Endothelial cell of umbilical vein (primary cell): ENCODE data around the gene ADAMTS6. TPM values are rescaled to one million over a fixed set of nuclear protein-coding genes. Genes with fewer than 3 reads are reported as not detected.

Experiments used
- BruUV-seq: library from RNA; stranded (reverse); fragments of 400-500 nt; replicated peaks from 2 replicates; lab custom pipeline; 2021; lab: Mats Ljungman, UMichigan
- CTCF ChIA-PET: fragments of 300-600, 350-600 bp; sonication (Branson Sonifier 250); formaldehyde crosslinking; loops from one replicate; lab custom pipeline; 2021; ENCODE audit warnings: antibody characterized with exemption, inconsistent platforms; lab: Charles Lee
- POLR2A ChIA-PET: fragments of 300-600, 350-600 bp; sonication (Branson Sonifier 250); formaldehyde crosslinking; loops from one replicate; lab custom pipeline; 2021; ENCODE audit warnings: antibody characterized with exemption, inconsistent platforms; lab: Charles Lee
- DNase-seq: peaks from one replicate; pipeline ENCODE4 v3.0.0-alpha.2; 2011; ENCODE audit warnings: low read depth, low spot score
- FAIRE-seq: peaks from 2 replicates; lab custom pipeline; 2011; peaks lifted over from hg19 to GRCh38; lab: Jason Lieb, UNC
- H2AFZ ChIP-seq: 2 replicates; pipeline ENCODE4 v1.6.0; 2012; ENCODE audit warnings: low read depth, low read length, control low read depth, inconsistent platforms
- H3K27ac ChIP-seq: 2 replicates; pipeline ENCODE4 v1.5.1; 2011; ENCODE audit warnings: low read depth, mild to moderate bottlenecking, control low read depth, low read length, moderate library complexity; ENCODE audit not compliant: insufficient read depth
- H3K27me3 ChIP-seq, 2 experiments: 2 replicates each; pipeline versions ENCODE4 v1.6.0 to v1.6.1; 2011; ENCODE audit warnings: low read length in 2 of 2, mixed read lengths in 1 of 2; ENCODE audit not compliant: control insufficient read depth in 2 of 2, insufficient read depth in 2 of 2
- H3K36me3 ChIP-seq, 2 experiments: 2 replicates in 1 of 2; 3 replicates in 1 of 2; pipeline ENCODE4 v1.5.1; 2011; ENCODE audit warnings: low read length in 2 of 2, mild to moderate bottlenecking in 1 of 2, moderate library complexity in 1 of 2; ENCODE audit not compliant: control insufficient read depth in 2 of 2, insufficient read depth in 2 of 2; ENCODE audit errors: extremely low read depth in 1 of 2
- H3K4me1 ChIP-seq: 3 replicates; pipeline ENCODE4 v1.5.1; 2011; ENCODE audit warnings: mild to moderate bottlenecking, low read length; ENCODE audit not compliant: control insufficient read depth, insufficient read depth; ENCODE audit errors: extremely low read depth
- H3K4me2 ChIP-seq: 2 replicates; pipeline ENCODE4 v1.6.1; 2011; ENCODE audit warnings: low read length, control low read depth, mixed read lengths; ENCODE audit not compliant: insufficient read depth
- H3K4me3 ChIP-seq, 3 experiments: fragments of 200-600 bp in 1 of 3; sonication (generic), shearing (Covaris generic) in 1 of 3; replicated peaks in 1 of 3; 2 replicates each; pipeline ENCODE4 v1.5.1; 2011 to 2016; ENCODE audit warnings: control low read depth in 3 of 3, low read length in 3 of 3, mild to moderate bottlenecking in 2 of 3, inconsistent platforms in 1 of 3, low read depth in 1 of 3, moderate library complexity in 1 of 3; ENCODE audit not compliant: insufficient read depth in 1 of 3
- H3K79me2 ChIP-seq: 2 replicates; pipeline ENCODE4 v1.6.0; 2012; ENCODE audit warnings: low read length, inconsistent platforms; ENCODE audit not compliant: control insufficient read depth, insufficient read depth
- H3K9ac ChIP-seq: replicated peaks from 2 replicates; pipeline ENCODE3; 2011; ENCODE audit warnings: low read length, control low read depth; ENCODE audit not compliant: insufficient read depth; ENCODE audit errors: extremely low read depth
- H3K9me1 ChIP-seq: replicated peaks from 3 replicates; pipeline ENCODE4 v1.6.0; 2011; ENCODE audit warnings: mild to moderate bottlenecking, low read length; ENCODE audit not compliant: control insufficient read depth, insufficient read depth; ENCODE audit errors: extremely low read depth
- H3K9me3 ChIP-seq: replicated peaks from 2 replicates; pipeline ENCODE4 v1.5.1; 2012; ENCODE audit warnings: low read length, inconsistent platforms; ENCODE audit not compliant: control insufficient read depth, insufficient read depth
- H4K20me1 ChIP-seq: replicated peaks from 2 replicates; pipeline ENCODE3; 2011; ENCODE audit warnings: mild to moderate bottlenecking, low read length; ENCODE audit not compliant: control insufficient read depth, insufficient read depth; ENCODE audit errors: extremely low read depth
- EZH2 ChIP-seq: IDR thresholded peaks from 2 replicates; pipeline ENCODE4 v1.6.1; 2012; ENCODE audit warnings: borderline replicate concordance, low read depth, mild to moderate bottlenecking, moderate library complexity, low read length, inconsistent platforms; ENCODE audit not compliant: severe bottlenecking
- FOS ChIP-seq: IDR thresholded peaks from 2 replicates; pipeline ENCODE4 v1.6.1; 2011; ENCODE audit warnings: mild to moderate bottlenecking, low read length, moderate library complexity, borderline replicate concordance; ENCODE audit not compliant: insufficient read depth
- GATA2 ChIP-seq: IDR thresholded peaks from 2 replicates; pipeline ENCODE4 v1.7.0; 2011; ENCODE audit warnings: low read depth, mild to moderate bottlenecking, moderate library complexity, mixed read lengths, low read length; ENCODE audit not compliant: insufficient read length, insufficient read depth
- JUN ChIP-seq: IDR thresholded peaks from 2 replicates; pipeline ENCODE4 v1.6.1; 2011; ENCODE audit warnings: borderline replicate concordance, low read depth; ENCODE audit not compliant: insufficient read length, insufficient read depth
- MYC ChIP-seq: IDR thresholded peaks from one replicate; pipeline ENCODE4 v1.6.1; 2011; ENCODE audit warnings: mild to moderate bottlenecking, low read depth, low read length
- POLR2A ChIP-seq: IDR thresholded peaks from 2 replicates; pipeline ENCODE4 v1.6.1; 2012; ENCODE audit warnings: low read depth, mild to moderate bottlenecking, control low read depth, low read length
- POLR2AphosphoS5 ChIP-seq: IDR thresholded peaks from 2 replicates; pipeline ENCODE4 v1.6.1; 2012; ENCODE audit warnings: low read depth, mild to moderate bottlenecking, control low read depth, low read length, moderate library complexity; ENCODE audit not compliant: insufficient read depth
- dilution Hi-C: fragments of 300-500 bp; cut with MboI; formaldehyde crosslinking; loops from one replicate; pipeline ENCODE4 v1.15.0; 2019; ENCODE audit warnings: low sequenced_read_pairs; ENCODE audit not compliant: extremely low pct_ligation_motif_present
- intact Hi-C: fragments of 100-400 bp; cut with micrococcal nuclease; formaldehyde crosslinking; loops from one replicate; pipeline ENCODE4 v1.10.0; 2022
- polyA plus RNA-seq, 4 experiments: library from polyadenylated mRNA; depleted of rRNA in 3 of 4; stranded (reverse) in 3 of 4; unstranded in 1 of 4; fragments of >200 nt; gene quantifications; 2 replicates each; pipeline versions ENCODE4 v1.2.1 to v1.2.3, GENCODE V29; 2011 to 2012; ENCODE audit warnings: missing spikeins in 1 of 4
- total RNA-seq: library from RNA; stranded (reverse); gene quantifications from 2 replicates; pipeline ENCODE4 v1.2.3, GENCODE V29; 2021
- TF ChIP-seq, protein P1 (sequence below), 2 donors: IDR thresholded peaks; 1 replicate in 1 of 2; 2 replicates in 1 of 2; pipeline ENCODE4 v1.5.1; 2011; ENCODE audit warnings: low read length in 2 of 2, mild to moderate bottlenecking in 2 of 2, moderate library complexity in 2 of 2, control low read depth in 1 of 2, inconsistent platforms in 1 of 2, low read depth in 1 of 2; ENCODE audit not compliant: insufficient read depth in 1 of 2; ENCODE audit errors: extremely low read depth in 1 of 2
- TF ChIP-seq, protein P2 (sequence below): IDR thresholded peaks from 2 replicates; pipeline ENCODE4 v1.6.1; 2011; ENCODE audit not compliant: insufficient read depth, insufficient read length

The ADAMTS6 gene
- total and polyA plus RNA-seq, 2 donors (not counting 3 experiments of a cell fraction or from before 2014, with no cell fraction given) = 20.4 to 43.4 TPM

DNA sequence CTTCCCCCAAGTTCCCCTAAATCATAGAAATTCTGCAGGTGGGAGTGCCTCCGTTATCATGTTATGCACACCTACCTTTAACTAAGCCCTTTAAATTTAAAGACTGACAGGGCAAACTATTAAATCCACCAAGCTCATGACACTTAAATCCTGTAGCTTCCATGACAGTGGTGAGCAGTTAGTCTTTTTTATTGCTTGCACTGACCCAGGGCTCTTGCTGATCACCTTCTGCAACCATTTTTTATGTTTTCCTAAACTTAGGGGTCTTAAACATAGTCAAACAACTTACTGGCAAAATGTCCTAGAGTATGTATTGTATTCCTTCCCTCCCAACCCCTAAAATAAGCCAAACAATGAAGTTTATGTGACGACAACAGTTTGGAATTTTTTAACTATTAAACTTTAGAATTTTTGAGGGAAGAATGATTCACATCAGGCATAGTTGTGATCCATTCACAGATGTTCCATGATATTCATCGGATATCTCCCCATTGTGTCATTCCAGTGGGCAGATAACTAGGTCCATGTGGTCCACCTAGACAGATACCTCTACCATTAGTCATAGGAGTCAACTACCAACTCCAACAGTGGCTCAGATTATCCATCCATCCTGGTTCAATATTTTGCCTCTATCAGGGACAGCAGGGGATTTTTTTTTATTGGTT, 283.1 kb downstream of the ADAMTS6 start:
- no peak overlapping the region for H3K4me3 ChIP-seq
- intact Hi-C loops (loop anchor here (1.0 to 5.0 kb wide), 5 partner anchors 11 to 284 kb away; no protein-coding TSS in a partner anchor), dilution Hi-C loops (no loop called here)
- H3K27me3 ChIP-seq = no peaks in the 10 kb centered on the region
- peak overlapping the region; percentile 92 for H3K27ac ChIP-seq
- H3K9ac ChIP-seq = peak overlapping the region; percentile 77
- peaks cover 40% of the 10 kb centered on the region for H3K4me1 ChIP-seq
- H3K36me3 ChIP-seq = peaks cover 0 to 17% of the 10 kb centered on the region in 2 experiments
- no TSS peak for BruUV-seq
- DNase-seq (peak; percentile 90), FAIRE-seq (peak; percentile 75)
- no peaks in the 10 kb centered on the region for H3K9me3 ChIP-seq
- no peaks in the 10 kb centered on the region for H3K9me1 ChIP-seq
- H3K79me2 ChIP-seq = no peaks in the 10 kb centered on the region
- CTCF ChIA-PET = interaction anchor here (0.6 to 1.5 kb wide), 3 partner anchors 11 to 64 kb away, joined by 3 to 4 read pairs (median 3); no protein-coding TSS in a partner anchor
- peak overlapping the region; percentile 33 for H3K4me2 ChIP-seq
- no peaks in the 10 kb centered on the region for H4K20me1 ChIP-seq
- POLR2A ChIA-PET = interaction anchor here (0.7 kb wide), 1 partner anchor 9 kb away, joined by 4 read pairs; no protein-coding TSS in a partner anchor
- TF ChIP-seq, protein P1, sequence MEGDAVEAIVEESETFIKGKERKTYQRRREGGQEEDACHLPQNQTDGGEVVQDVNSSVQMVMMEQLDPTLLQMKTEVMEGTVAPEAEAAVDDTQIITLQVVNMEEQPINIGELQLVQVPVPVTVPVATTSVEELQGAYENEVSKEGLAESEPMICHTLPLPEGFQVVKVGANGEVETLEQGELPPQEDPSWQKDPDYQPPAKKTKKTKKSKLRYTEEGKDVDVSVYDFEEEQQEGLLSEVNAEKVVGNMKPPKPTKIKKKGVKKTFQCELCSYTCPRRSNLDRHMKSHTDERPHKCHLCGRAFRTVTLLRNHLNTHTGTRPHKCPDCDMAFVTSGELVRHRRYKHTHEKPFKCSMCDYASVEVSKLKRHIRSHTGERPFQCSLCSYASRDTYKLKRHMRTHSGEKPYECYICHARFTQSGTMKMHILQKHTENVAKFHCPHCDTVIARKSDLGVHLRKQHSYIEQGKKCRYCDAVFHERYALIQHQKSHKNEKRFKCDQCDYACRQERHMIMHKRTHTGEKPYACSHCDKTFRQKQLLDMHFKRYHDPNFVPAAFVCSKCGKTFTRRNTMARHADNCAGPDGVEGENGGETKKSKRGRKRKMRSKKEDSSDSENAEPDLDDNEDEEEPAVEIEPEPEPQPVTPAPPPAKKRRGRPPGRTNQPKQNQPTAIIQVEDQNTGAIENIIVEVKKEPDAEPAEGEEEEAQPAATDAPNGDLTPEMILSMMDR (IDR thresholded peaks at IDR 0.05; ENCODE audit: extremely low read depth in 1 of 2, insufficient read depth in 1 of 2, low read depth in 1 of 2, low read length in 2 of 2) = no peak
- TF ChIP-seq POLR2A (peak; percentile 43), EZH2 (no peak), JUN (peak; percentile 97), FOS (peak; percentile 98), MYC (peak; percentile 35), GATA2 (peak; percentile 96), POLR2AphosphoS5 (peak; percentile 85)
- TF ChIP-seq, protein P2, sequence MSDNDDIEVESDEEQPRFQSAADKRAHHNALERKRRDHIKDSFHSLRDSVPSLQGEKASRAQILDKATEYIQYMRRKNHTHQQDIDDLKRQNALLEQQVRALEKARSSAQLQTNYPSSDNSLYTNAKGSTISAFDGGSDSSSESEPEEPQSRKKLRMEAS = no peak
- H2AFZ ChIP-seq = no peak overlapping the region
